ENCODE results near the gene SF3B1.

DNA sequence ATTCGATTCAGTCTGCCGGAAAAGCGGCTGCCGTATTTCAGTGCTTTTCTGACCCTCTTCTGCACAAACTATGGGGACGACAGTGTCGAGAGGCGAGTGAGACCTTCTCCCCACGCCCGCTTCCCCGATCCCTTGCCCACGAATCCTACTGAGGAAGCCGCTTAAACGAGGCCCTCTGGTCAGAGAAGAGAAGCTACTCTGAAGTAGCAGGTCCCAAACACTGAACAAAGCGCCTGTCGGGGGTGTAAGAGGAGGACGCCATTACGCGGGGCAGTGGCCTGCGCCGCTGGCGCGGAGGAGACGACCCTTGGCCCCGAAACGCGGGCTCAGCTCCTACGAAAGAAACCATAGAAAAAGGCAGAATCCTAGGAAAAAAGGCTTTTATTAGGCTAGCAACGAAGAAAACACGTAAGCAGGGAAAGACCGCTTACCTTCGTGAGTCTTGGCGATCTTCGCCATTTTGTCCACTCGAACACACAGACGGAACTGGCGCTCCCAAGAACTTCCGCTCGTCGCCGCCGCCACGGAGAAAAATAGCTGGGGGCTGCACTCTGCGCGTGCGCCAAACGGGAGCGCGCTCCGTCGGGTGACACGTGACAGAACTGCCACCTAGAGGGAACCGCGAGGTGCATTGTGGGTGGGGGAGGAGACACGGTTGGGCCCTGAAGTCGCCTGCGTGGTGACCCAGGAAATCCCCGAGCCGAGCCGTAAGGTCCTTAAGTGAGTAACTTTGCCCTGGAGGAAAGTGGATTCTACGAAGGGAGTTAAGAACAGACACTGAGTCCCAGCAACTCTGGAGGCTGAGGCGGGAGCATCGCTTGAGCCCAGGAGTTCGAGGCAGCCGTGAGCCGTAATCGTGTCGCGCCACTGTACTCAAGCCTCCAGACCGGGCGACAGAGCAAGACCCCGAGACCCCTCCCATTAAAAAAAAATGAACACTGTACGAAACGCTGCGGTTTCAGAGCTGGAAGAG lies at the start of gene SF3B1:
- peak; percentile 62; the same call in 1 of the 2 replicates for TF ChIP-seq ZBTB20 (tag by site-specific recombination; IDR thresholded peaks at IDR 0.05)
- TF ChIP-seq WT1 (tag by site-specific recombination; IDR thresholded peaks at IDR 0.05): no peak
- TF ChIP-seq CTCF (tag by site-specific recombination; IDR thresholded peaks at IDR 0.05): no peak
- no peak for TF ChIP-seq KLF7 (tag by site-specific recombination; IDR thresholded peaks at IDR 0.05; ENCODE audit: borderline replicate concordance)
- no peak for TF ChIP-seq ZNF626 (tag by site-specific recombination; IDR thresholded peaks at IDR 0.05)
- no peak for TF ChIP-seq ZNF175 (tag by site-specific recombination; IDR thresholded peaks at IDR 0.05)
- TF ChIP-seq RBAK (tag by site-specific recombination; IDR thresholded peaks at IDR 0.05): no peak
- no peak for TF ChIP-seq ZNF544 (tag by site-specific recombination; IDR thresholded peaks at IDR 0.05)
- TF ChIP-seq, protein P1, sequence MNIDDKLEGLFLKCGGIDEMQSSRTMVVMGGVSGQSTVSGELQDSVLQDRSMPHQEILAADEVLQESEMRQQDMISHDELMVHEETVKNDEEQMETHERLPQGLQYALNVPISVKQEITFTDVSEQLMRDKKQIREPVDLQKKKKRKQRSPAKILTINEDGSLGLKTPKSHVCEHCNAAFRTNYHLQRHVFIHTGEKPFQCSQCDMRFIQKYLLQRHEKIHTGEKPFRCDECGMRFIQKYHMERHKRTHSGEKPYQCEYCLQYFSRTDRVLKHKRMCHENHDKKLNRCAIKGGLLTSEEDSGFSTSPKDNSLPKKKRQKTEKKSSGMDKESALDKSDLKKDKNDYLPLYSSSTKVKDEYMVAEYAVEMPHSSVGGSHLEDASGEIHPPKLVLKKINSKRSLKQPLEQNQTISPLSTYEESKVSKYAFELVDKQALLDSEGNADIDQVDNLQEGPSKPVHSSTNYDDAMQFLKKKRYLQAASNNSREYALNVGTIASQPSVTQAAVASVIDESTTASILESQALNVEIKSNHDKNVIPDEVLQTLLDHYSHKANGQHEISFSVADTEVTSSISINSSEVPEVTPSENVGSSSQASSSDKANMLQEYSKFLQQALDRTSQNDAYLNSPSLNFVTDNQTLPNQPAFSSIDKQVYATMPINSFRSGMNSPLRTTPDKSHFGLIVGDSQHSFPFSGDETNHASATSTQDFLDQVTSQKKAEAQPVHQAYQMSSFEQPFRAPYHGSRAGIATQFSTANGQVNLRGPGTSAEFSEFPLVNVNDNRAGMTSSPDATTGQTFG (tag by site-specific recombination; IDR thresholded peaks at IDR 0.05; ENCODE audit: borderline replicate concordance): no peak
- TF ChIP-seq ZNF777 (tag by site-specific recombination; IDR thresholded peaks at IDR 0.05; ENCODE audit: borderline replicate concordance): no peak
- TF ChIP-seq, protein P2, sequence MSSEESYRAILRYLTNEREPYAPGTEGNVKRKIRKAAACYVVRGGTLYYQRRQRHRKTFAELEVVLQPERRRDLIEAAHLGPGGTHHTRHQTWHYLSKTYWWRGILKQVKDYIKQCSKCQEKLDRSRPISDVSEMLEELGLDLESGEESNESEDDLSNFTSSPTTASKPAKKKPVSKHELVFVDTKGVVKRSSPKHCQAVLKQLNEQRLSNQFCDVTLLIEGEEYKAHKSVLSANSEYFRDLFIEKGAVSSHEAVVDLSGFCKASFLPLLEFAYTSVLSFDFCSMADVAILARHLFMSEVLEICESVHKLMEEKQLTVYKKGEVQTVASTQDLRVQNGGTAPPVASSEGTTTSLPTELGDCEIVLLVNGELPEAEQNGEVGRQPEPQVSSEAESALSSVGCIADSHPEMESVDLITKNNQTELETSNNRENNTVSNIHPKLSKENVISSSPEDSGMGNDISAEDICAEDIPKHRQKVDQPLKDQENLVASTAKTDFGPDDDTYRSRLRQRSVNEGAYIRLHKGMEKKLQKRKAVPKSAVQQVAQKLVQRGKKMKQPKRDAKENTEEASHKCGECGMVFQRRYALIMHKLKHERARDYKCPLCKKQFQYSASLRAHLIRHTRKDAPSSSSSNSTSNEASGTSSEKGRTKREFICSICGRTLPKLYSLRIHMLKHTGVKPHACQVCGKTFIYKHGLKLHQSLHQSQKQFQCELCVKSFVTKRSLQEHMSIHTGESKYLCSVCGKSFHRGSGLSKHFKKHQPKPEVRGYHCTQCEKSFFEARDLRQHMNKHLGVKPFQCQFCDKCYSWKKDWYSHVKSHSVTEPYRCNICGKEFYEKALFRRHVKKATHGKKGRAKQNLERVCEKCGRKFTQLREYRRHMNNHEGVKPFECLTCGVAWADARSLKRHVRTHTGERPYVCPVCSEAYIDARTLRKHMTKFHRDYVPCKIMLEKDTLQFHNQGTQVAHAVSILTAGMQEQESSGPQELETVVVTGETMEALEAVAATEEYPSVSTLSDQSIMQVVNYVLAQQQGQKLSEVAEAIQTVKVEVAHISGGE (tag by site-specific recombination; conservative IDR thresholded peaks at IDR 0.05; ENCODE audit: low read depth): peak; percentile 85
- peak; percentile 59 for TF ChIP-seq SP2 (tag by site-specific recombination; IDR thresholded peaks at IDR 0.05)
- no peak for TF ChIP-seq ZNF747 (tag by site-specific recombination; IDR thresholded peaks at IDR 0.05)
- no peak for TF ChIP-seq ZNF350 (tag by site-specific recombination; IDR thresholded peaks at IDR 0.05)
